AG10803 (cell line): ENCODE results near the gene RPS3.

Experiments
- DNase-seq: peaks from one replicate; pipeline ENCODE4 v3.0.0; 2010; ENCODE audit warnings: low read depth
- H3K4me3 ChIP-seq: 2 replicates; pipeline ENCODE4 v1.5.1; 2011; ENCODE audit warnings: mild to moderate bottlenecking, low read length, control low read depth
- CTCF ChIP-seq: conservative IDR thresholded peaks from 2 replicates; pipeline ENCODE4 v1.5.1; 2011; ENCODE audit warnings: mild to moderate bottlenecking, low read length, control low read depth, inconsistent platforms

RPS3 gene

GRCh38 chr11:75420224-75421034 lies 21.1 kb downstream of the RPS3 start:
- no peak for TF ChIP-seq CTCF
- no peak overlapping the region for H3K4me3 ChIP-seq
- DNase-seq = no peak

GRCh38 chr11:75421035-75421602 lies 21.8 kb downstream of the RPS3 start:
- no peak for DNase-seq
- H3K4me3 ChIP-seq = no peak overlapping the region
- no peak for TF ChIP-seq CTCF

- DNase-seq = no peak
- no peak overlapping the region for H3K4me3 ChIP-seq
- TF ChIP-seq CTCF = no peak
Observed at GRCh38 chr11:75421902-75422247, 22.6 kb downstream of the RPS3 start.

GRCh38 chr11:75422248-75423231 lies 23.2 kb downstream of the RPS3 start:
- no peak overlapping the region for H3K4me3 ChIP-seq
- DNase-seq = no peak
- no peak for TF ChIP-seq CTCF

- no peak for TF ChIP-seq CTCF
- DNase-seq = no peak
- no peak overlapping the region for H3K4me3 ChIP-seq
Observed at GRCh38 chr11:75423721-75424120, 24.4 kb downstream of the RPS3 start.

- no peak for TF ChIP-seq CTCF
- no peak overlapping the region for H3K4me3 ChIP-seq
- DNase-seq = no peak
Observed at GRCh38 chr11:75424396-75424795, 25.1 kb downstream of the RPS3 start.
